Limb (tissue), 2 donors: ENCODE data around the gene PCLAF.
"Not testable (repeated sequence)": the region's sequence is repeated elsewhere in the genome, so short reads cannot be mapped to it uniquely, and the experiment has no call there.

Experiments used
- DNase-seq, 2 donors: peaks; one replicate each; pipeline ENCODE4 v3.0.0-alpha.2; 2016; ENCODE audit errors: extremely low spot score in 2 of 2

Gene PCLAF

GRCh38 chr15:64369078-64369607 is 12.1 kb downstream of the PCLAF start:
- no peak for DNase-seq

DNA sequence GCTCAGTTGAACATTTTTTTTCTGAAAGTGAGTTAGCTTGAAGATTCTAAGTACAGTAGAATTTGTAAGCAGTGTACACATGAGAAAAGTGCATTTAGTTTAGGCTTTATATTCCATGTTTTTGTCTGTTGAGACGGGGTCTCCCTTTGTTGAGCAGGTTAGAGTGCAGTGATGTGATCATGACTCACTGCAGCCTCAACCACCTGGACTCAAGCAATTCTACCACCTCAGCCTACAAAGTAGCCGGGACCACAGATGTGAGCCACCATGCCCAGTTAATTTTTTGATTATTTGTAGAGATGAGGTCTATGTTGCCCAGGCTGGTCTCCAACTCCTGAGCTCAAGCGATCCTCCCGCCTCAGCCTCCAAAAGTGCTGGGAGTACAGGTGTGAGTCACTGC is 20.0 kb downstream of the PCLAF start:
- no peak for DNase-seq

- DNase-seq = no peak
These were observed 24.6 kb downstream of the PCLAF start for GRCh38 chr15:64356710-64357040.

DNA sequence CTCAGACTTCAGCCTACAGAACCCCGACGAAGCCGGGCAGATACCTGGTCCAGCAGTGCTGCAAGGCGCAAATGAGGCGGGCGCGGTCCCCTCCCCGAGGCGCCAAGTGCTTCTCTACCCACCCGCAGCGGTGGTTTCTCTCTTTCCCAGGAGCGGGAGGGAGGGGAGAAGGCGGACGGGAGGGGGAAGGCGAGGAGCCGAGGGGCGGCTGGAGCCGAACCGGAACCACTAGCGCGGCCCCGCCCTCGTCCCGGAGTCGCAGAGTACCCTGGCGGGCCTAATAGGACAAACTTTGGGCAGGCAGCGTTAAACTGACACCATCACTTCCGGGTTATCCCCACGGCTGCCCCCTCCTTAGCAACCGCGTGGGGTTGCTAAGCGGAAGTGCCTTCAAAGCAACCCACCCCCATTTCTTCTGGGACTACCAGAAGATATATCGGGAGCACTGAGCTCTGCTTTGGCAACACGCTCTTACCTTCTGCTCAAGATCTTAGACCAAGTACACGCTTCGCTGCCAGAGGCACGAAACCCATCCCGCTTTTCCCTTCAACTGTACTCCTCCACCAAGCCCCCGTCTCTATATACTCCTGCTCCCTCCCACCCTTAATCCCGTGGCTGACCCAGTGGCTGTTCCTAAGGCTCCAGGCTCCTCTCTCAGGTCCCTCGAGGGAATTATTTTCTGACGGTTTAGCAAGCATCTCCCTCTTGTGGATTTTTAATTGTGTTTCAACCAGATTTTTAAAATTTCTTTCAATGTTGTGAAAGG is 25.1 kb downstream of the PCLAF start, which contains the start of gene CSNK1G1:
Gene CSNK1G1, minus strand, starts transcription at position 230 of the 766 bp plus-strand sequence. CDS start 55,674 bp downstream, outside the sequence.
- DNase-seq = peak; percentile 96 to 99

DNA sequence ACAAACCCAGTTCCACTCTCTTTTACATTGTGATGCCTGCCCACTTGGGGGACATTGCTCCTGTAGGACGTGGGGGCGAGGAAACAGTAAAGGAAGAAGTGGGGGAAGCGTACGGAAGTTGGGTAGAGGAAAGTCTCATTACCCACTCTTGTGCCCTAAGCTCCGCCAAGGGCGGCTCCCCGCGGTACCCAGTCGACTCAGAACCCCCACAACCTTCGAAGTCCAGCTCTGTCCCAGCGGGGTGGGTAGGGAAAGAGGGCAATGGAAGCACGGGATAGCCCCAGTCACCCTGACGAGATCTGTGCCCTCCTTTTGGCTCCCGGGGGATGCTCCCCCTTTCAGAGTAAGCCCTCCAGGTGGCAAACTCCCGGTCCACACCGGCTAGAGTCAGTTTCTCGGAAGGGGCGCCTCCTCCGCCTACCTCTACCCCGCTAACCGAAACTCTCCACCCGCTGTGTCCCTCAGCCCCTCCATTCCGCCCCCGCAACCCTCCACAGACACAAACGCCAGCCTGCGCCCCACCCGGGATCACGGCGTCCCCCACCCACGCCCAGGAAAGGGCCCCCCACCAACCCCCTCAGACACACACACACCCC is 25.8 kb downstream of the PCLAF start:
- no peak for DNase-seq

- DNase-seq = no peak
These were observed 26.4 kb downstream of the PCLAF start for GRCh38 chr15:64354688-64355344.

GRCh38 chr15:64351265-64351664 is 30.0 kb downstream of the PCLAF start:
- no peak for DNase-seq

- no peak for DNase-seq
These were observed 31.9 kb downstream of the PCLAF start for GRCh38 chr15:64349375-64349774.

- no peak for DNase-seq
These were observed 32.8 kb downstream of the PCLAF start for GRCh38 chr15:64348455-64348854.

- not testable (repeated sequence) for DNase-seq
These were observed 35.0 kb downstream of the PCLAF start for GRCh38 chr15:64346242-64346641.

DNA sequence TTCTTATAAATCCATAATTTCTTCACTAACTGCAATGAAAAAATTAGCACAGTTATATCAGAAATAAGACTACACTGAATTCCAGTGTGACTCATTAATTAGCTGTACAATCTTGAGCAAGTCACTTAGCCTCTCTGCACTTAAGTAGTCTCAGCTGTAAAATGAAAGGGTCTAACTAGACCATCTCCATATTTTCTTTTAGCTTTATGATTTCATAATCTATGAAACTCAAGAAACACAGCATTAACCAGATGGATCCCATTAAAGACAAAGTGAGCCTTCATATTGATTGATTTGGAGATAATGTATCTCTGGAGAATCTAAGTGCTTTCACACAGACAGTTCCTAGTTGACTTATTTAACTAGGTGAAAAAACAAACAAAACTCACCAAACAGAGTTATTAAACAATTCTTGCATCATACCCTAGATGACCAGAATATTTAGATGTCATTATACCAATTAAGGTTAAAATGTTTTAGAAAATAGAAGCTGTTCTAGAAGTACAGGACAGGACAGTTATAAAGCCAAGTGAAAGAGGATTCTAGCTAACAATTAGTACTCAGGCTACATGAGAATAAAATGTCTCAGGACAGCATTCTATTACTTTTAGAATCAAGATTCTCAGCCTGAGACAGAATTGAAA is 36.5 kb downstream of the PCLAF start:
- no peak for DNase-seq

DNA sequence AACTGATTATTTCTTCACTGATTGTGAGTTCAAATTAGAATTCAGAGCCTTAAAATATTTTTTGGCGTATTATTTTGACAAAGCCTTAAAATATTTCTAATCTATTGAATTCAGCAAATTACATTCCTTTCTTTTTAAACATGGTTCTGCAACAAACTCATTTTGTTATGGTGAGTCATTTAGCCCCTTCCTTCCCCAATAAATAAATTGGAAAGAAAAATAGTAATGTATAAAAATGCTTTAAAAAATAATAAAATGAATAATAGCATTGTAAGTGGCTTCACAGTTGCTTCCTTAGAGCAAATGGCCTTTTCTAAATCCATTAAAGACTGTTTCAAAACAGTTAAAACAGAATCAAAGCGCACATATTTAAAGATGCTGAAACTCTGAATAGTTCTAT is 37.4 kb downstream of the PCLAF start:
- DNase-seq = no peak

GRCh38 chr15:64343222-64343621 is 38.0 kb downstream of the PCLAF start:
- DNase-seq = no peak

DNA sequence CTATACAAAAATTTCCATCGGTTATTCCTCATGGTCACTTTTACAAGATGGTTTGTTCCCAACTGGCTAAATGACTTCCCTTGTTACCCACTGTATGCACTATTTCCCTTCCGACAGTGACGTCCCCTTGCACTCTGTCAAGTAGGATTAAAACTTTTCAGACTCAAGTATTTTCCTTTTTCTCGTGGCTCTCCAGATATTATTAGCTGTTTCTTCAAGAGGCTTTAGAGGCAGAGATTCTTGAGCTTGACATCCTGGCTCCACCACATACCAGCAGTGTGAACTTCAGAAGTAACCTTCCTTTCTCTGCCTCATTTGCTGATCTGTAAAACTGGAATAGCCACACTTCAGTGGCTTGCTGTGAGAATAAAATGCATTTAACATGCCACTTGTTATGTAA is 39.3 kb downstream of the PCLAF start:
- DNase-seq = no peak

- no peak for DNase-seq
These were observed 40.9 kb downstream of the PCLAF start for GRCh38 chr15:64340355-64340754.

DNA sequence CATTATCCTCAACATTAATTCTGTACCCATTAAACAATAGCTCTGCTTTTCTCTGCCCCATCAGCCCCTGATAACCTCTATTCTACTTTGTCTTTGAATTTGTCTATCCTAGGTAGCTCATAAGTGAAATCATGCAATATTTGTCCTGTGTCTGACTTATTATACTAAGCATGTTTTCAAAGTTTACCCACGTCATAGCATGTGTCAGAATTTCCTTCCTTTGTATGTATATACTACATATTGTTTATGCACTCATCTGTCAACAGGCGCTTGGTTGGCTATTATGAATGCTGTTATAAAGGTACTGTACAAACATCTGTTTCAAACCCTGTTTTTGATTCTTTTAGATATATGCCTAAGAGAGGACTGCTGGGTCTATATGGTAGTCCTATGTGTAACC is 43.5 kb downstream of the PCLAF start:
- no peak for DNase-seq

DNA sequence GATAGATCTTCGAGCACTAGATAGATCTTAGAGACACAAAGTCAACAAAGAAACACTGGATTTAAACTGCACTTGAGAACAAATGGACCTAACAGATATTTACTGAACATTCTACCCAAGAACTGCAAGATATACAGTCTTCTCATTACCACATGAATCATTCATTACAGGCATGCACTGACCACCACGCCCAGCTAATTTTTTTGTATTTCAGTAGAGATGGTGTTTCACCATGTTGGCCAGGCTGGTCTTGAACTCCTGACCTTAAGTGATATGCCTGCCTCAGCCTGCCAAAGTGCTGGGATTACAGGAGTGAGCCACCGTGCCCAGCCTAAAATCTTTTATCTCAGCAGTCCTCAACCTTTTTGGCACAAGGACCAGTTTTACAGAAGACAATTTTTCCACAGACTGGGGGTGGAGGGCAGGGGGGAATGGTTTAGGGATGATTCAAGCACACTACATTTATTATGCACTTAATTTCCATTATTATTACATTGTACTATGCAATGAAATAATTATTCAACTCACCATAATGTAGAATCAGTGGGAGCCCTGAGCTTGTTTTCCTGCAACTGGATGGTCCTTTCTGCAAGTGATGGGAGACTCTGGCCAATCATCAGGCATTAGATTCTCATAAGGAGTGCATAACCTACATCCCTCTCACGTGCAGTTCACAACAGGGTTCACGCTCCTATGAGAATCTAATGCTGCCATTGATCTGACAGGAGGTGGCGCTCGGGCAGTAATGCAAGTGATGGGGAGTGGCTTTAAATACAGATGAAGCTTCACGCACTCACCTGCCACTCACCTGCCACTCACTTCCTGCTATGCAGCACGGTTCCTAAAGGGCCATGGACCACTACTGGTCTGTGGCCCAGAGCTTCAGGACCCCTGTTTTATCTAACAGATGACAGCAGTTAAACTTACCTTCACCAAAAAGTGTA is 47.0 kb downstream of the PCLAF start:
- DNase-seq = no peak

DNA sequence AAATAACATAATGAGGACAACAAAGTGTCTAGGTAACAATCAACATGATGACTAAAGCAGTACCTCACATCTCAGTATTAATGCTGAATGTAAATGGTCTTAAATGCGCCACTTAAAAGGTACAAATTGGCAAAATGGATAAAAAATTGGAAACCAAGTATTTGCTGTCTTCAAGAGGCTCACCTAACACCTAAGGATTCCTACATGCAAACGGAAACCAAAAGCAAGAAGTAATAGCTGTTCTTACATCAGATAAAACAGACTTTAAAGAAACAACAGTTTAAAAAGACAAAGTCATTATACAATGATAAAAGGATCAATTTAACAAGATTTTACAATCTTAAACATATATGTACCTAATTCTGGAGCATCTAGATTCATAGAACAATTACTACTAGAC is 47.7 kb downstream of the PCLAF start:
- DNase-seq = no peak

GRCh38 chr15:64331668-64332067 is 49.6 kb downstream of the PCLAF start:
- not testable (repeated sequence) for DNase-seq

- not testable (repeated sequence) for DNase-seq
These were observed 54.3 kb downstream of the PCLAF start for GRCh38 chr15:64326975-64327374.

- not testable (repeated sequence) for DNase-seq
These were observed 54.8 kb downstream of the PCLAF start for GRCh38 chr15:64326458-64326857.
